OCI-M2 (cell line): ENCODE measurements around the gene ALOX15B.

Experiments used
- DNase-seq: peaks from one replicate; lab custom pipeline; 2025; ENCODE audit not compliant: unreplicated experiment; lab: John Stamatoyannopoulos, UW

ALOX15B gene

DNA sequence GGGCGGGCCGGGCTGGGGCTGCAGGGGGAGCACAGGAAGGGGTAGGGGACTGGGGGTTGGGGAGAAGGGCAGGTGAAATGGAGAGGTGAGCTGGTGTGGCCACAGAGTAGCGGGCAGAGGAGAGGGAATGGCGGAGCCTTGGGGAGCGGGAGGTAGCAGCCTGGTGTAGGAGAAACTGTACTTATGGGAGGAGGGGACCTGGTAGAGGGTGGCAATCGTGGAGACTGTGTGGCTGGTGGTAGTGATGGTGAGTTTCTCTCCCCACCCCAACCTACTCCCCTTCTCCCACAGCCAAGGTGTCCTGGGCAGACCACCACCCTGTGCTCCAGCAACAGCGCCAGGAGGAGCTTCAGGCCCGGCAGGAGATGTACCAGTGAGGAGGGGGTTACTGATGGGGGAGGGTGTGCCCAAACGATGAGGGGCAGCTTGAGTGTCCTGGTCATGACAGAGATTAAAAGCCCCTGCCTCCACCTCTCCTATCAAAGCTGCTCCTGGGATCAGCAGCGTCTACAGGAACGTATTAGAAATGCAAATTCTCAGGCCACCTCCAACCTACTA is 831 bp downstream of the ALOX15B start:
- no peak for DNase-seq

DNA sequence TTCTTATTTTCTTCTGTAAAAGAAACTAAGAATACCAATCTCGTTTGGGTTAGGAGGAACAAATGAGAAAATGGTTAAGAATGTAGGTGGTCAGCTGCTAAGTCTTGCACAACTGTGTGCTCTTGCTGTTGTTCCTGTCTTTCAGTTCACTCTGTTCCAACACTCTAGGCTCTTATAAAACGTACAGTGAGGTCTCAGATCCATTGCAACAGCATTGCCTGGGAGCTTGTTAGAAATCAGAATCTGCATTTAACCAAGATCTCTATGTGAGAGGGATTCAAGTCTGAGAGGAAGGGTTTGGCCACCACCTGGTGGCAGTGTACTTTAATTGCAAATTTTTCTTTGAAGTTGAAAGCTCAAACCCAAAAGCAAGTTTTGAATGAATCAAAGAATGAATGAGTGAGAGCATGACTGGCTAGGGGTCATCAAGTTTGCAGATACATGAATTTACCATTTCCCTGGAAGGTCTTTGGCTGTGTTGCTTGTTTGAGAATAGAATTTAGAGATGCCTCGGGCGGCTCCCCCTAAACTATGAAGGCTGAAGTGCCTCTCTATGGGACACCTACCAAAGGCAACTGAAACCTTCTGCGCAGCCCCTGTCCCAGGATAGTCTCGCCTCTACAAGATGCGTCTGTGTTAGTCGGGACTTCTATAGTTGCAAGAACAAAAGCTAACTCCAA is 2.5 kb downstream of the ALOX15B start:
- DNase-seq: no peak

DNA sequence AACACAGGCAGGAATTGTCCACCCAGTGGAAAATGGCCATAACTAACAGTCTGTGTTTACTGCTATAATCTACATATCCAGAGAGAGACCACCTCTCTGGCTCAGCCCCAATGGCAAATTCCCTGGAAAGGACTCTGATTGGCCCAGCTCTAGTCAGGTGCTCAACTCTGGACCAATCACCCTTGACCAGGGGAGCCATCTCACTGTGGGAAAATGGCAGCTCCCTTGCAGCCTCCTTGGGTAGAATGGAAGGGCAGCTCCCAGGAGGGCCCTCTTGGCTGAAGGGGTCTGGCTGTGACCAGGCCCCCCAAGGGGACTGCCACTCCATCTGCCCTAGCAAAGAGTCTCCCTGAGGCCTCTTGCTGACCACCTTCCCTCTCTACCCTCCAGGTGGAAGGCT is 3.1 kb downstream of the ALOX15B start:
- DNase-seq: no peak

DNA sequence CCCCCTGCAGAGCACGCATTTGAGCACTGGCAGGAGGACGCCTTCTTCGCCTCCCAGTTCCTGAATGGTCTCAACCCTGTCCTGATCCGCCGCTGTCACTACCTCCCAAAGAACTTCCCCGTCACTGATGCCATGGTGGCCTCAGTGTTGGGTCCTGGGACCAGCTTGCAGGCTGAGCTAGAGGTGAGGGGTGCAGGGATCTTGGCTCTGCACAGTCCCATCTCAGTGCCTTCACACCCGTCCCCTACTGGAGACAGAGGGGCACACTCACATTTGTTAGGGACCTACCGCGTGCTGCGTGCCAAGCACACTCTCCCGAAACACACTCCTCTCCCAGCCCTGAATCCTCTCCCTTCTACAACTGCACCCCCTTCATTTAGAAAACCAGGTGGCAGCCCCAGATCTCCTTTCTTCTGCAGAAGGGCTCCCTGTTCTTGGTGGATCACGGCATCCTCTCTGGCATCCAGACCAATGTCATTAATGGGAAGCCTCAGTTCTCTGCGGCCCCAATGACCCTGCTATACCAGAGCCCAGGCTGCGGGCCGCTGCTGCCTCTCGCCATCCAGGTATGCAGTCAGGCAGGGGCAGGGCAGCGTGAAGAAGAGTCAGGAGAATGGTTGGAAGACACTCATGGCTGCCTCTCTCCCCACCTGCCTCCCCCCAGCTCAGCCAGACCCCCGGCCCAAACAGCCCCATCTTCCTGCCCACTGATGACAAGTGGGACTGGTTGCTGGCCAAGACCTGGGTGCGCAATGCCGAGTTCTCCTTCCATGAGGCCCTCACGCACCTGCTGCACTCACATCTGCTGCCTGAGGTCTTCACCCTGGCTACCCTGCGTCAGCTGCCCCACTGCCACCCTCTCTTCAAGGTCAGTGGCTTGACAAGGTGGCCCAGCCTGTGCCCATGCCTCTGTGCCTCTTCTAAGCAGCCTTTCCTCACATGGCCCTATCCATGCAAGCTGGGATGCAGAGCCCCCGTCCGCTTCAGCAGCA is 6.3 kb downstream of the ALOX15B start:
- DNase-seq: no peak

DNA sequence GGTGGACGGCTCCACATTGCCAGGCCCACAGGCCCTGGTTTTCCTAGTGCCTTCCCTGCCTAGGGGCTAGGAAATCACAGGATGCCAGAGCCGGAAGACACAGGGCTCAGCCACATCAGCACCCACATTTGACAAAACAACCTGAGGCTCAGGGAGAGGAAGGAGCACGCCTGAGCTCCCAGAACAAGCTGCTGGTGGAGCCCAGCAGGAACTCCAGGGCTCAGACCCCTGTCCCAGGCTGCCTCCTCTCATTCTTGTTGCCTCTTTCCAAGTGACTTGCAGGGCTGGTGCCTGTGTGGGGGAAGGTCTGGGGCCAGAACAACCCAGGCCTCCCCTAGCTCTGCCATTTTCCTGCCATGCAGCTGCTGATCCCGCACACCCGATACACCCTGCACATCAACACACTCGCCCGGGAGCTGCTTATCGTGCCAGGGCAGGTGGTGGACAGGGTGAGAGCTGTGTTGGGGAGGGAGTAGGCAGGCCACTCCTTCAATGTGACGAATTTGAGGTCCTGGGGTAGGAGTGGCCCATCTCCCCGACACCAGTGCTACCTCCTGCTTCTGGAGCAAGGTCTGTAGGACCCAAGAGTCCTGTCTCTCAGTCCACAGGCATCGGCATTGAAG is 7.6 kb downstream of the ALOX15B start:
- no peak for DNase-seq

DNA sequence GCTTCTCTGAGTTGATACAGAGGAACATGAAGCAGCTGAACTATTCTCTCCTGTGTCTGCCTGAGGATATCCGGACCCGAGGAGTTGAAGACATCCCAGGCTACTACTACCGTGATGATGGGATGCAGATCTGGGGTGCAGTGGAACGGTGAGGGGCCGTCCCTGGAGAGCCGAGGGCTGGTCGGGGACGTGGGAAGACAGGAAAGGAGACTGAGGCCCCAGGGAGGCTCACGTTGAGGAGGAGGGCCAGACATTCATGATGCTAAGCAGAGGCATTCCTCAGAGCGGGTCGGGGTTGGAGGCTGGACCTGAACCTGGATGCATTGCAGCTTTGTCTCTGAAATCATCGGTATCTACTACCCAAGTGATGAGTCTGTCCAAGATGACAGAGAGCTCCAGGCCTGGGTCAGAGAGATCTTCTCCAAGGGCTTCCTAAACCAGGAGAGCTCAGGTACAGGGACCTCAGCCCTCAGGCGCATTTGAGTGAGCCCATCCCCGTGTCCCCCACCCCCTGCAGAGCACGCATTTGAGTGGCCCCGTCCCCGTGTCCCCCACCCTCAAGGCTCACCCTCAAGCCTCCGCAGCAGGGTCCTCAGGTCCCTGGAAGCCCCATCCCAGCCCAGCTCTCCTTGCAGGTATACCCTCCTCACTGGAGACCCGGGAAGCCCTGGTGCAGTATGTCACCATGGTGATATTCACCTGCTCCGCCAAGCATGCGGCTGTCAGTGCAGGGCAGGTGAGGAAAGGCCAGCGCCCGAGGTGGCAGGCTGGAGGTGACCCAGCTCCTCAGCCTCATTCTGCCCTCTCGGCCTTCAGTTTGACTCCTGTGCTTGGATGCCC is 8.3 kb downstream of the ALOX15B start:
- no peak for DNase-seq

DNA sequence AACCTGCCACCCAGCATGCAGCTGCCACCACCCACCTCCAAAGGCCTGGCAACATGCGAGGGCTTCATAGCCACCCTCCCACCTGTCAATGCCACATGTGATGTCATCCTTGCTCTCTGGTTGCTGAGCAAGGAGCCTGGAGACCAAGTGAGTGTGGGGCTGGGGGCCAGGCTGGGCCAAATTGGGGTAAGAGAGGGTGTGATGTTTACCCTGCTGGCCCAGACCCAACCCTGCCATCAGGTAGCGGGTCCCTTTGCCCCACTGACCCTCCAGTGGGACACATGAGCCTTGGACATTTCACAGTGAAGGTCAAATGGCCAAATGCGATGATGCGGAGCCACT is 8.9 kb downstream of the ALOX15B start:
- no peak for DNase-seq

DNA sequence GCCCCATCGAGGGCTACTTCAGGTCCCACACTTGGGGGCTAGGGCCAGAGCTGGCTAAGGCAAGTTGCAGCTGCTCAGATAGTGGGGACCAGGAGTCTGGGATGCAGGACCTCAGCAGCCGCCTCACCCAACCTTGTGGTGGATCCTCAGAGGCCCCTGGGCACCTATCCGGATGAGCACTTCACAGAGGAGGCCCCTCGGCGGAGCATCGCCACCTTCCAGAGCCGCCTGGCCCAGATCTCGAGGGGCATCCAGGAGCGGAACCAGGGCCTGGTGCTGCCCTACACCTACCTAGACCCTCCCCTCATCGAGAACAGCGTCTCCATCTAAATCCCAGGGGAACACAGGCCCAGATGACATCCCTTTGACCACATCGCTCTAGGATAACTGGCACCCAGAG is 9.4 kb downstream of the ALOX15B start:
- DNase-seq: no peak

DNA sequence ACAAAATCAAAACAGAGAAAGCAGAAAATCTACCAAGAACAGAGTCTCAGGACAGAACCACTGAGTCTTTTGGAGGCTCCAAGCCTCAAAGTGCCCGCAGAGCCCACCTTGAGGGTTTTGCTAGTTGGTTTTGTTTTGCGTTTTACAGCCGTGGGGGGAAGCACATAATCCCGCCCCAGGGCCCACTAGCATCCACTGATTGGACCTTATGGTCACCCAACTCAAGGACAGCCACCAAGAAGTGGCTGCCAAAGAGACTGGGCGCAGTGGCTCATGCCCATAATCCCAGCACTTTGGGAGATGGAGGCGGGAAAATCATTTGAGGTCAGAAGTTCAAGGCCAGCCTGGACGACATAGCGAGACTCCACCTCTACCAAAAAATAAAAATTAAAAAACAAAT is 9.9 kb downstream of the ALOX15B start:
- no peak for DNase-seq

DNA sequence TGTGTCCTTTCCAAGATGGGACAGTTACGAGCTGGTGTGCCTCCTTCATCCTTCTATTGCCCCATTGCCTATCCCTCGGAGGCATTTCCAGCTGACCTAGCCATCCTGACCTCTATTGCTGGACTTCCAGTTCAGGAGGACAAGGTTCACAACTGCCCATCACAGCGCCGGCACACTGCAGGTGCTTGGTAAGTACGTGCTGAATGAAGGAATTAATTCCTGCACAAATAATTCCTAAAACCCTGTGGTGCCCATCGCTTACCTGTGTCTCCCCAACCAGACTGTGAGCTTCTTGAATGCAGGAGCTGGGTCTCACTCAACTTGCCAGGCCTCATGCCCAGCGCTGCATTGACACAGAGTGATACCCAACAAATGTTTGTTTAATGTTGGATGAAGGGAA is 13.0 kb downstream of the ALOX15B start:
- no peak for DNase-seq

DNA sequence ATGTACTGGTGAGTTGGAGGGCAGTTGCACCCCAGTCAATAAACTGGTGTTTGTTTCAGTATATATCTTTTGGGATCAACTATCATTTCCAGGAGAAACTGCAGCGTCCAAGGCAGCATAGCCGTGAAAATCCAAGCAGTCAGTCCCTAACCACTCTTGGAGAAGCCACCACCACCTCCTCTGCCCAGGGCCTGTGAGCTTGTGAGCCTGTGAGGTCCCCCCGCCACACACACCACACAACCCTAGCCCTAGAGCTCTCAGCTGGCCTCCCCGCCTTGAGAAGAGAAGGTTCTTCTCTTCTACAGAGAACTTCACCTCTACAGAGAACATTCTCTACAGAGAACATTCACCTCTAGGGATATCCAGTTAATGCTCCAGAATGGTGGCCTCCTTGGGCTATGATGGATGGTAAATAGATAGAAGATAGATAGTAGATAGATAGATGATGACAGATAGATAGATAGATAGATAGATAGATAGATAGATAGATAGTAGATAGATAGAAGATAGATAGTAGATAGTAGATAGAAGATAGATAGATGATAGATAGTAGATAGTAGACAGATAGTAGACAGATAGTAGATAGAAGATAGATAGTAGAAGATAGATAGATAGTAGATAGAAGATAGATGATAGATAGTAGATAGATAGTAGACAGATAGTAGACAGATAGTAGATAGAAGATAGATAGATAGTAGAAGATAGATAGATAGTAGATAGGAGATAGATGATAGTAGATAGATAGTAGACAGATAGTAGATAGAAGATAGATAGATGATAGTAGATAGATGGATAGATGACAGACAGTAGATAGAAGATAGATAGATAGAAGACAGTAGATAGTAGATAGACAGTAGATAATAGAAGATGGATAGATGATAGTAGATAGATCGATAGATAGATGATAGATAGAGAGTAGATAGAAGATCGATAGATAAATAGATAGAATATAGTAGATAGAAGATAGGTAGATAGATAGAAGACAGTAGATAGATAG is 13.7 kb downstream of the ALOX15B start:
- no peak for DNase-seq

DNA sequence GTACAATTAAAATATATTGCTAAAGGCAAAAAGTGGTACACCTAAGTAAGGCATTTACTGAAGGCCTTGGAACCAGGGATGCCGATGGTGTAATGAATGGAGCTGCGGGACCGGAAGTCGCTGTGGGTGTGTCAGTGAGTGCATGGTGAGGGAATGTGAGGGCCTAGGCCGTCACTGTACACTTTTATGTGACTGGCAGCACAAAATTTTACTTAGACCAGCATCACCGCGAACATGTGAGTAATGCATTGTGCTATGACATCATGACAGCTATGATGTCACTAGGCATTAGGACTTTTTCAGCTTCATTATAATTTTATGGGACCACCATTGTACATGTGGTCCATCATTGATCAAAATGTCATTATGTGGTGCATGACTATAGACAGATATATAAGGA is 14.7 kb downstream of the ALOX15B start:
- no peak for DNase-seq

DNA sequence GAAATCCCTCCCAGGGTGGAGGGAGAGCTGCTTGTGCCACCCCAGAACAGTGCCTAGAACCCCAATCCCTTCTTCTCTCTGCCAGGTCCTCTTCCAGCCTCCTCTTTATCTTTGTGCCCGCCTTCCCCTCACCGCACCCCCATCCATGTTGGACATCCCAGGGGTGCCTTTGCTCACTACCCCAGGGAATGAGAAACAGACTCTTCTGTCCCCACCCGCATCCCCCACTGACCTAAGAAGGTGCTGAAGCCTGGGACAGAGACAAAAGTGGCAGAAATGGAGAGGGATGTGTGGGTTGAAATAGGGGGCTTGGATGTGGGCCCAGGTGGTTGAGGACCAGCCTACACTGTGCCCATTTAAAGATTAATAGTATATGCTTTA is 17.0 kb downstream of the ALOX15B start:
- no peak for DNase-seq

DNA sequence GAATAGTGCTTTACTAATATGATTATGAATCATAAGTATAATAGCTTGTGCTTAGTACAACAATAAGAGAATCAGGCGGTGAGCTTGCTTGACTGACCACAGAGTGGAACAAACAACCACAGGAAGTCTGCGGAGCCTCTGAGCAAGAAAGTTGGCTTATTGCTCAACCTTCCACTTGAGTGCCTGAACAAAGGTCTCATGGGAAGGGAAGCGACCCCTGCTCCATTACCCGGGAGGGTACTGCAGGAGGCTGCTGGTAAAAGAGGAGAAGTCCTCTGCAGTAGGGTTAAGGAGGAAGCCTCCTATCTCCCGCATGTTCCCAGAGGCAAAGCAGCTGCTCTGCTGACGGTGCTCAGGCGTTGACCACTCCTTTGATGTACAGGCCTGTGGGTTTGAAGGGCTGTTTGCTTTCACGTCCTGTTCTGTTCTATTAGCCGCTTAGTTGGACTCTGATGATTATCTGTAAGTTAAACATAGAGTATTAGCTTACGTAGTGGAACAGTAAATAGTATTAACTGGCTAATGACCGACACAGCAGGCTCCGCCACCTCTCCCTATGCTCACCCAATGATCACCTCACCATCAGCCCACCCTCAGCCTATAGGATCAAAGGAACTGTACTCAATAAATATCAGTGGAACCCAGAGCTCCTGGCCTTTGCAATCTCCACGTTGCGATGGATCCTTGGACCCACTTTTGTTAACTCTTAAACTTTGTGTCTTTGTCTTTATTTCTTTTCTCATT is 17.5 kb downstream of the ALOX15B start:
- no peak for DNase-seq

DNA sequence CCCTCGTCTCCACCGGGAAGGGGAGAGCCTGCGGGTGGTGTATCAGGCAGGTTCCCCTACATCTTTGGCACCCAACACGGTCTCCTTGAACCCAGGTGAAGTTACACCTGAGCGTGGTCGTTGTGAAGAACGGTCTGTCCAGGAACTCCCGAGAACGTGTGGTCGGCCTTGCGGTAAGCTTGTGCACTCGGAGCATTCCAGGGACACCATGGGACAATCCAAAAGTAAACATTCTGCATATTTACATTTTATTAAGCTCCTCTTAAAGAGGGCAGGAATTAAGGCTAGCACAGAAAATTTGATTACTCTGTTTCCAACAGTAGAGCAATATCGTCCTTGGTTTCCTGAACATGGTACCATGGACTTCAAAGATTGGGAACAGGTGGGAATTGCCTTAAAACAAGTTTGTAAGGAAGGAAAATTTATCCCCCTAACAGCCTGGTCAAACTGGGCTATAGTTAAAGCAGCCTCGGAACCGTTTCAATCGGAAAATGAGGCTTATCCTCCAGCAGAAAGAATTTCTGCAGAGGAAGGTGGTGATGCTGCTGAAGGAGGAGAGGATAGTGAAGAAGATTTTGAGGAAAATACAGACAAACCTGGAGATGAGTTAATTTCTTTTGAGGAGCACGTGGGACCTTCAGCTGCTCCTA is 18.2 kb downstream of the ALOX15B start:
- DNase-seq: no peak

DNA sequence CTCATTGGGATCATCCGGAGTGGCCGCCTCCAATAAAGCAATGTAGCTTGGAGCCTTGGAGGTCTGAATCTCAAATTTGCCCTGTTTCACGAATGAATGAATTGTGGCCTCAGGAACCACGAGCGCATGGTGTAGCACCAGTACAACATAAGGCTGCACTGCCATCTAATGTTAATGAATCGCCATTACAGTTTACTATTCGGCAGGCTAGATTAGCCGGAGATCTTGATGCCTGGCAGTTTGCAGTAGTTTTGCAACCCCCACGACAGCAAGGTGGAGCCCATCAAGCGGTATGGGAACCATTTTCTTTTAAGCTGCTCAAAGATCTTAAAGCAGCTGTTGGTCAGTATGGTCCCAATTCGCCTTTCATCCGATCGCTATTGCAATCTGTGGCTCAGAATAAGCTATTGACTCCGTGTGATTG is 18.8 kb downstream of the ALOX15B start:
- DNase-seq: peak; percentile 63

DNA sequence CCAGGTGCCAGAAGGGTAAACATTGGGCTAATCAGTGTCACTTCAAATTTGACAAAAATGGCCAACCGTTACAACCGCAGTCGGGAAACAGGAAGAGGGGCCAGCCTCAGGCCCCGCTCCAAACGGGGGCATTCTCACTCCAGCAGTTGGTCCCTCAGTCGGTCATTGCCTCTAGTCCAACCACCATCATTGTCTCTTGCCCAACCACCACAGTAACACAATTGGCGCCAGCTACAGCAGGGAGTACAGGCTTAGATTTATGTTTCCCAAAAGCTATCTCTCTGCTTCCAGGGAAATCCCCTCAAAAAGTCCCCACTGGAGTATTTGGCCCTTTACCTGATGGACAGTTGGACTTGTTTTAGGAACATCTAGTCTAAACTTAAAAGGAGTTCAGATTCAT is 20.3 kb downstream of the ALOX15B start:
- no peak for DNase-seq

DNA sequence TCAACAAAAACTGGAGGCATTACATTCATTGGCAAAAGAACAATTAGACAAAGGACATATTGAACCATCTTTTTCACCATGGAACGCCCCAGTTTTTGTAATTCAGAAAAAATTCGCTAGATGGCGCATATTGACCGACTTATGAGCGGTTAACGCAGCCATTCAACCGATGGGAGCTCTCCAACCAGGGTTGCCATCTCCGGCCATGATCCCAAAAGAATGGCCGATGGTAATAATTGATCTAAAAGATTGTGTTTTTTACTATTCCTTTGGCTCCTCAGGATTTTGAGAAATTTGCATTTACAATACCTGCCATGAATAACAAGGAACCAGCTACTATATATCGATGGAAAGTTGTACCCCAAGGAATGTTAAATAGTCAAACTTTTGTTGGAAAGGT is 21.4 kb downstream of the ALOX15B start:
- DNase-seq: peak; percentile 49
